NB4 (cell line): ENCODE measurements around the gene SPEG.

Experiments
- DNase-seq: peaks from one replicate; pipeline ENCODE4 v3.0.0; 2010; ENCODE audit warnings: low read depth
- H3K4me3 ChIP-seq: one replicate; pipeline ENCODE4 v1.5.1; 2011; ENCODE audit warnings: mild to moderate bottlenecking, low read depth, low read length, moderate library complexity
- MYC ChIP-seq: IDR thresholded peaks from 2 replicates; pipeline ENCODE4 v1.6.1; 2011; ENCODE audit warnings: low read depth, low read length
- POLR2A ChIP-seq: IDR thresholded peaks from 2 replicates; pipeline ENCODE4 v1.6.1; 2011; ENCODE audit warnings: mild to moderate bottlenecking; ENCODE audit not compliant: insufficient read length; ENCODE audit errors: extremely low read depth
- TF ChIP-seq, protein P1 (sequence below): IDR thresholded peaks from 2 replicates; pipeline ENCODE4 v1.6.1; 2011; ENCODE audit warnings: low read depth, low read length
- TF ChIP-seq, protein P2 (sequence below): IDR thresholded peaks from one replicate; pipeline ENCODE4 v1.5.1; 2012; ENCODE audit warnings: low read depth, low read length

Gene SPEG

DNA sequence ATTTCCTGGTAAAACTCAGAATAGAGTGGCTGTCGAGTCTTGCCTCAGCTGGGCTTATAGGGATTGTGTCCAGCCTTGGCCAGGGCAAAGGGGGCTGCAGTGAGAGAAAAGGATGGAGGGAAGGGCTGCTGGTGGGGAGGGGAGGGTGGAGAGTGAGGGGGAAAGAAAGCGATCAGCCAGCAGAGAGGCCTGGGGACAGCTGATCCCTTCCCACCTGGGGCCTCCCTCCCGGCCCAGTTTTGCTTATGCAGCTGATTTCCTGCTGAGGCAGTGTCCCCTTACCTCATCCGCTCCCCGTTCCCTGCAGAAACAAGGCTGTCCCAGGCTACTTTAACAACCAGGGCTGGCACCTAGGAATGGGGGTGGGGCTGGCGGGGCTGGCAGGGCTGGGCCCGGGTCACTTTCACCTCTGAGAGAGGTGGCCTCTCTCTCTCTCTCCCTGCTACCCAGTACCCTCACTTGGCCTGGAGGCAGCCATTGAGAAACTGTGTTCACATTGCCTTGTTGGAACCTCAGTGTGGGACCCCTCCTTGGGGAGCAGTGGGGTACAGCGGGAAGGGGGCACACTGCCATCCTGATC, 51.8 kb downstream of the SPEG start:
- H3K4me3 ChIP-seq, result no peak overlapping the region
- no peak for TF ChIP-seq POLR2A
- DNase-seq, result no peak

DNA sequence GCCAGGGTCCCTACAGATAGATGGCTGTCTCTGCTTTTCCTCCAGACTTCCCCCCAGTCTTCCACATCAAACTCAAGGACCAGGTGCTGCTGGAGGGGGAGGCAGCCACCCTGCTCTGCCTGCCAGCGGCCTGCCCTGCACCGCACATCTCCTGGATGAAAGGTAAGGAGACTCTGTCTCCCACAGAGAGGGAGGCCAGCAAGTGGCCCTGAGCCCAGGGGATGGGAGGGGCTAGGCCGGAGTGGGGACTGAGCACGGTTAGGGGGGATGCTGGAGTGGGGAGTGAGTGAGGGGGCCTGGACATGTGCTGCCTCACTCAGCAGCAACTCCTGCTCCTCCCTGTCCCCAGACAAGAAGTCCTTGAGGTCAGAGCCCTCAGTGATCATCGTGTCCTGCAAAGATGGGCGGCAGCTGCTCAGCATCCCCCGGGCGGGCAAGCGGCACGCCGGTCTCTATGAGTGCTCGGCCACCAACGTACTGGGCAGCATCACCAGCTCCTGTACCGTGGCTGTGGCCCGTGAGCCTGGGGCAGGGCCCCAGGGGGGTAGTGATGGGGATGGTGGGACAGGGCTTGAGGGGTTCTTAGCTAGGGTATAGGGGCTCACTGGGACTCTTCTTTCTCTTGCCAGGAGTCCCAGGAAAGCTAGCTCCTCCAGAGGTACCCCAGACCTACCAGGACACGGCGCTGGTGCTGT, 53.7 kb downstream of the SPEG start:
- TF ChIP-seq, protein P1, sequence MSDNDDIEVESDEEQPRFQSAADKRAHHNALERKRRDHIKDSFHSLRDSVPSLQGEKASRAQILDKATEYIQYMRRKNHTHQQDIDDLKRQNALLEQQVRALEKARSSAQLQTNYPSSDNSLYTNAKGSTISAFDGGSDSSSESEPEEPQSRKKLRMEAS, result no peak
- no peak for TF ChIP-seq MYC
- no peak for TF ChIP-seq POLR2A
- TF ChIP-seq, protein P2, sequence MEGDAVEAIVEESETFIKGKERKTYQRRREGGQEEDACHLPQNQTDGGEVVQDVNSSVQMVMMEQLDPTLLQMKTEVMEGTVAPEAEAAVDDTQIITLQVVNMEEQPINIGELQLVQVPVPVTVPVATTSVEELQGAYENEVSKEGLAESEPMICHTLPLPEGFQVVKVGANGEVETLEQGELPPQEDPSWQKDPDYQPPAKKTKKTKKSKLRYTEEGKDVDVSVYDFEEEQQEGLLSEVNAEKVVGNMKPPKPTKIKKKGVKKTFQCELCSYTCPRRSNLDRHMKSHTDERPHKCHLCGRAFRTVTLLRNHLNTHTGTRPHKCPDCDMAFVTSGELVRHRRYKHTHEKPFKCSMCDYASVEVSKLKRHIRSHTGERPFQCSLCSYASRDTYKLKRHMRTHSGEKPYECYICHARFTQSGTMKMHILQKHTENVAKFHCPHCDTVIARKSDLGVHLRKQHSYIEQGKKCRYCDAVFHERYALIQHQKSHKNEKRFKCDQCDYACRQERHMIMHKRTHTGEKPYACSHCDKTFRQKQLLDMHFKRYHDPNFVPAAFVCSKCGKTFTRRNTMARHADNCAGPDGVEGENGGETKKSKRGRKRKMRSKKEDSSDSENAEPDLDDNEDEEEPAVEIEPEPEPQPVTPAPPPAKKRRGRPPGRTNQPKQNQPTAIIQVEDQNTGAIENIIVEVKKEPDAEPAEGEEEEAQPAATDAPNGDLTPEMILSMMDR, result no peak
- H3K4me3 ChIP-seq, result no peak overlapping the region
- no peak for DNase-seq

DNA sequence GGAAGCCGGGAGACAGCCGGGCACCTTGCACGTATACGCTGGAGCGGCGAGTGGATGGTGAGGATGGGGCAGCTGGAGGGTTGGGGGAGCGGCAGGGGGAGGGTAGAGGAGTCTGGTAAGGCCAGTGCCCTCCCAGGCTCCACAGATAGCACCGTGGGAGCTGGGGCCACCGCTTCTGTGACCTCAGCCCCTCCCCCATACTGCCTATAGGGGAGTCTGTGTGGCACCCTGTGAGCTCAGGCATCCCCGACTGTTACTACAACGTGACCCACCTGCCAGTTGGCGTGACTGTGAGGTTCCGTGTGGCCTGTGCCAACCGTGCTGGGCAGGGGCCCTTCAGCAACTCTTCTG, 54.2 kb downstream of the SPEG start:
- no peak for DNase-seq
- TF ChIP-seq MYC (no peak), POLR2A (no peak)
- TF ChIP-seq, protein P1, result no peak
- TF ChIP-seq, protein P2, result no peak
- H3K4me3 ChIP-seq, result no peak overlapping the region

DNA sequence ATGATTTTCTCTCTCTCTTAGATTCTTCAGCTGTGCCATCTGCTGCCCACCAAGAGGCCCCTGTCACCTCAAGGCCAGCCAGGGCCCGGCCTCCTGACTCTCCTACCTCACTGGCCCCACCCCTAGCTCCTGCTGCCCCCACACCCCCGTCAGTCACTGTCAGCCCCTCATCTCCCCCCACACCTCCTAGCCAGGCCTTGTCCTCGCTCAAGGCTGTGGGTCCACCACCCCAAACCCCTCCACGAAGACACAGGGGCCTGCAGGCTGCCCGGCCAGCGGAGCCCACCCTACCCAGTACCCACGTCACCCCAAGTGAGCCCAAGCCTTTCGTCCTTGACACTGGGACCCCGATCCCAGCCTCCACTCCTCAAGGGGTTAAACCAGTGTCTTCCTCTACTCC, 54.7 kb downstream of the SPEG start:
- TF ChIP-seq, protein P1, result no peak
- no peak for TF ChIP-seq MYC
- TF ChIP-seq, protein P2, result no peak
- TF ChIP-seq POLR2A, result no peak
- no peak overlapping the region for H3K4me3 ChIP-seq
- no peak for DNase-seq

DNA sequence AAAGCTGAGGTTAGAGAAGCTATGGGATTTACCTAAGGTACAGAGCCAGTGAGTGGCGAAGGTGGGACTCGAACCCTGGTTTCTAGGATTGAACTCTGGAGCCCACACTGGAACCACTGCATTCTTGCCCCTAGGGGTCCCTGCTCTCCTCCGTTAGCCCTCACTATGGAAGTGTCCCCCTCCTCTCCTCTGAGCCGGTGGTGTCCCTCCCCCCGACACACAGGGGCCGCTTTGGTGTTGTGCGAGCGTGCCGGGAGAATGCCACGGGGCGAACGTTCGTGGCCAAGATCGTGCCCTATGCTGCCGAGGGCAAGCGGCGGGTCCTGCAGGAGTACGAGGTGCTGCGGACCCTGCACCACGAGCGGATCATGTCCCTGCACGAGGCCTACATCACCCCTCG, 55.5 kb downstream of the SPEG start:
- DNase-seq, result no peak
- H3K4me3 ChIP-seq, result no peak overlapping the region
- TF ChIP-seq MYC, result no peak
- TF ChIP-seq, protein P2, result no peak
- TF ChIP-seq, protein P1, result no peak
- no peak for TF ChIP-seq POLR2A

DNA sequence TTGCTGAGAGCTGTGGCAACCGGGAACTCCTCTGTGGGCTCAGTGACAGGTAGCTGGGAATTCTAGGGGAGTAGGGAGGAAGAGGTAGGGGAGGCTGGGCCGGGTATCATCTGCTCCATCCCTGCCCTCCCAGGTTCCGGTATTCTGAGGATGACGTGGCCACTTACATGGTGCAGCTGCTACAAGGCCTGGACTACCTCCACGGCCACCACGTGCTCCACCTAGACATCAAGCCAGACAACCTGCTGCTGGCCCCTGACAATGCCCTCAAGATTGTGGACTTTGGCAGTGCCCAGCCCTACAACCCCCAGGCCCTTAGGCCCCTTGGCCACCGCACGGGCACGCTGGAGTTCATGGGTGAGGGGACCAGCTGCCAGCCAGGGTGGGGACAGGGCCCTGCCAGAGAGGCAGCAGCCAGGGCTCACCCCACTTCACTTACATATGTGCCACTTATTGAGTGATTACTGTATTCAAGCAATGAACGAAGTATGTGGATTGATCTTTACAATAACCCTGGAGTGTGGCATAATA, 56.0 kb downstream of the SPEG start:
- no peak overlapping the region for H3K4me3 ChIP-seq
- TF ChIP-seq POLR2A (no peak), MYC (no peak)
- TF ChIP-seq, protein P2, result no peak
- TF ChIP-seq, protein P1, result no peak
- DNase-seq, result no peak
